Measurements from ENCODE around the gene RFX1. TPM values are rescaled to one million over a fixed set of nuclear protein-coding genes. Genes with fewer than 3 reads are reported as not detected.

RFX1 gene
- total and polyA plus RNA-seq, 9 of the 15 experiments (the other 6 are each of a cell fraction or from before 2014, with no cell fraction given): 0.14 to 19.3 (median 1.2) TPM

DNA sequence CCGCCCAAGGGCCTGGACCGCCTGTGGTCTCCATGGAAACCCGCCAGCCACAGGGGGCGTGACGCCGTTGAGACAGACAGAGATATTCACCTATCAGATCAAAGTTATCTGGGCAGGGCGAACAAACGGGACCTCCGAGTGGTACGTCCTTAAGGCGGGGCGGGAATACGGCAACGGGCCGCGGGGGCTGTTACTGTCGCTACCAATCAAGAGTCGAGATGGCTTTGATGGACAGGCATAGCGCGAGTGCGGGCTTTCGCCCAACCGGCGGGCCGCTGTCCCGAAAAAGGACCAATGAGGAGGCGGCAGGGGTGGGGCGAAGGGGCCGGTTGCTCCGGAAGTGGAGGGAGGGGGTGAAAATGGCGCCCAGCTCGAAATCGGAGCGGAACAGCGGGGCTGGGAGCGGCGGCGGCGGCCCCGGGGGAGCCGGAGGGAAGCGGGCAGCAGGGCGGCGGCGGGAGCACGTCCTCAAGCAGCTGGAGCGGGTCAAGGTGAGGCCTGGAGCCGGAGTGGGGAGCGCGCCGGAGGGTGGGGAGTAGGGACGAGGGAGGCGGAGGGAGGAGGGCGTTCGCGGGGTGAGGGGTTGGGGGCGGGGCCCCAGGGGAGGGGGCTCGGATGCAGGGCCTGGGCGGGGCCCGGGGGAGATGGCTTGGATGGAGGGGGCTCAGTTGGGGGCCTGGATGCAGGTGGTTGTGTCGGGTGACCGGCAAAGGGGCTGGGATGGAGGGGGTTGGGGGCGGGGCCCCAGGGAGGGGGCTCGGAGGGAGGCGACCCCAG, 53.8 kb downstream of the RFX1 start, which contains the start of gene DCAF15 (continued):
- TF ChIP-seq USF1 (CRISPR knock-in tag; IDR thresholded peaks at IDR 0.05) (peak; percentile 58; the same call in 1 of the 2 replicates), ESRRA (IDR thresholded peaks at IDR 0.05; ENCODE audit: borderline replicate concordance, low read depth) (peak; percentile 30; the same call in 1 of the 2 replicates), ZBTB12 (CRISPR knock-in tag; IDR thresholded peaks at IDR 0.05) (peak; percentile 49; the same call in 1 of the 2 replicates), ZC3H11A (IDR thresholded peaks at IDR 0.05; ENCODE audit: low read depth, low read length) (no peak), SIN3B (IDR thresholded peaks at IDR 0.05; ENCODE audit: low read depth) (peak; percentile 85), KDM5B (IDR thresholded peaks at IDR 0.05; ENCODE audit: insufficient replicate concordance, low read depth, low read length) (peak; percentile 30), MAFF (IDR thresholded peaks at IDR 0.05; ENCODE audit: low read length) (no peak), CHD4 (IDR thresholded peaks at IDR 0.05; ENCODE audit: insufficient read depth, insufficient replicate concordance, low read depth, low read length, poor library complexity, severe bottlenecking) (no peak), NFYB (IDR thresholded peaks at IDR 0.05; ENCODE audit: extremely low read depth, insufficient read length) (peak; percentile 92), SRF (CRISPR knock-in tag; IDR thresholded peaks at IDR 0.05) (no peak), HOMEZ (CRISPR knock-in tag; IDR thresholded peaks at IDR 0.05) (no peak), TAF7 (tag; IDR thresholded peaks at IDR 0.05) (peak; percentile 95), NFIC (IDR thresholded peaks at IDR 0.05) (0 out of 2 replicates have a peak, but pooled peaks have one; percentile 25), MXI1 (IDR thresholded peaks at IDR 0.05; ENCODE audit: low read depth, low read length) (no peak), CTBP1 (IDR thresholded peaks at IDR 0.05; ENCODE audit: borderline replicate concordance) (peak; percentile 36; the same call in 1 of the 2 replicates), SIN3A (IDR thresholded peaks at IDR 0.05; ENCODE audit: borderline replicate concordance in 2 of 2, control insufficient read depth in 1 of 2, low read depth in 2 of 2, low read length in 2 of 2) (peak in 1 of 2 experiments; percentile 17; a peak in 1 of 4 replicates), ZNF57 (CRISPR knock-in tag; IDR thresholded peaks at IDR 0.05) (no peak), ATF7 (IDR thresholded peaks at IDR 0.05) (peak; percentile 86), EGR1 (conservative IDR thresholded peaks at IDR 0.05) (peak; percentile 88), HDAC1 (IDR thresholded peaks at IDR 0.05) (peak in 1 of 2 experiments; percentile 84; a peak in 2 of 4 replicates)
- TF ChIP-seq, protein P1, sequence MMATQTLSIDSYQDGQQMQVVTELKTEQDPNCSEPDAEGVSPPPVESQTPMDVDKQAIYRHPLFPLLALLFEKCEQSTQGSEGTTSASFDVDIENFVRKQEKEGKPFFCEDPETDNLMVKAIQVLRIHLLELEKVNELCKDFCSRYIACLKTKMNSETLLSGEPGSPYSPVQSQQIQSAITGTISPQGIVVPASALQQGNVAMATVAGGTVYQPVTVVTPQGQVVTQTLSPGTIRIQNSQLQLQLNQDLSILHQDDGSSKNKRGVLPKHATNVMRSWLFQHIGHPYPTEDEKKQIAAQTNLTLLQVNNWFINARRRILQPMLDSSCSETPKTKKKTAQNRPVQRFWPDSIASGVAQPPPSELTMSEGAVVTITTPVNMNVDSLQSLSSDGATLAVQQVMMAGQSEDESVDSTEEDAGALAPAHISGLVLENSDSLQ (IDR thresholded peaks at IDR 0.05): peak; percentile 100
- TF ChIP-seq, protein P2, sequence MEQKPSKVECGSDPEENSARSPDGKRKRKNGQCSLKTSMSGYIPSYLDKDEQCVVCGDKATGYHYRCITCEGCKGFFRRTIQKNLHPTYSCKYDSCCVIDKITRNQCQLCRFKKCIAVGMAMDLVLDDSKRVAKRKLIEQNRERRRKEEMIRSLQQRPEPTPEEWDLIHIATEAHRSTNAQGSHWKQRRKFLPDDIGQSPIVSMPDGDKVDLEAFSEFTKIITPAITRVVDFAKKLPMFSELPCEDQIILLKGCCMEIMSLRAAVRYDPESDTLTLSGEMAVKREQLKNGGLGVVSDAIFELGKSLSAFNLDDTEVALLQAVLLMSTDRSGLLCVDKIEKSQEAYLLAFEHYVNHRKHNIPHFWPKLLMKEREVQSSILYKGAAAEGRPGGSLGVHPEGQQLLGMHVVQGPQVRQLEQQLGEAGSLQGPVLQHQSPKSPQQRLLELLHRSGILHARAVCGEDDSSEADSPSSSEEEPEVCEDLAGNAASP (IDR thresholded peaks at IDR 0.05): no peak
